Ecto neural progenitor cell (in vitro differentiated cells): Measurements from ENCODE around the gene FAM25C.
"Not testable (repeated sequence)": the region's sequence is repeated elsewhere in the genome, so short reads cannot be mapped to it uniquely, and the experiment has no call there.

Source experiments
- DNase-seq: peaks from one replicate; pipeline ENCODE4 v3.0.0-alpha.2; 2018; ENCODE audit warnings: low spot score

Gene FAM25C

GRCh38 chr10:47957158-47957557, 42.4 kb downstream of the FAM25C start:
- not testable (repeated sequence) for DNase-seq

DNA sequence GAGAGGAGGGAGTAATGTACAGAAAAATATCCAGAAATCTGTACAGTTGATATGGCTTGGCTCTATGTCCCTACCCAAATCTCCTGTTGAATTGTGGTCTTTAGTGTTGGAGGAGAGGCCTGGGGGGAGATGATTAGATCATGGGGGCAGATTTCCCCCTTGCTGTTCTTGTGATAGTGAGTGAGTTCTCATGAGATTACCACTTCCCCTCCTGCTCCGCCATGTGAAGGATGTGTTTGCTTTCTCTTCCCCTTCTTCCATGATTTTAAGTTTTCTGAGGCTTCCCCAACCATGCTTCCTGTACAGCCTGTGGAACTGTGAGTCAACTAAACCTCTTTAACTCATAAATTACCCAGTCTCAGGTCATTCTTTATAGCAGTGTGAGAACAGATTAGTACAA, 52.2 kb downstream of the FAM25C start:
- not testable (repeated sequence) for DNase-seq
